ENCODE measurements around the gene PTP4A1.
"Not testable (repeated sequence)": the region's sequence is repeated elsewhere in the genome, so short reads cannot be mapped to it uniquely, and the experiment has no call there.

The PTP4A1 gene

GRCh38 chr6:63582579-63583231 is 10.4 kb downstream of the PTP4A1 start:
- no peak for DNase-seq (ENCODE audit: low read depth in 2 of 2)

DNA sequence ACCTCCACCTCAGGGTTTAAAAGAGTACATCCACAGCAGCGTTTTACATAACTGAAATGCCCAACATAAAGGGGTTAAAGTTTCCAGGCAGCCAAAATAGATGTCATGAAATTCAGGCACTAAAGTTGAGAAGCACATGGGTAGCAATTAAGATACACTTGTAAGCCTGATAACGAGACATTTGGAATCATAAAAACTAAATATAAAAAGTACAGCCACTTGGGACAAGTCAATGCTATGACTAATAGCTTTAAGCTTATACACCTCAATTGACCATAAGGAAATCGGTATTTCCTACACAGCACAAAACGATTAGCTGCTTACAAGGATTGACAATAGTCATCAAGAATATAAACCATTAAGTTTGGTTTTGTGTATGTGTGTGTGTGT is 11.8 kb downstream of the PTP4A1 start:
- DNase-seq (ENCODE audit: low read depth in 2 of 2) = no peak

DNA sequence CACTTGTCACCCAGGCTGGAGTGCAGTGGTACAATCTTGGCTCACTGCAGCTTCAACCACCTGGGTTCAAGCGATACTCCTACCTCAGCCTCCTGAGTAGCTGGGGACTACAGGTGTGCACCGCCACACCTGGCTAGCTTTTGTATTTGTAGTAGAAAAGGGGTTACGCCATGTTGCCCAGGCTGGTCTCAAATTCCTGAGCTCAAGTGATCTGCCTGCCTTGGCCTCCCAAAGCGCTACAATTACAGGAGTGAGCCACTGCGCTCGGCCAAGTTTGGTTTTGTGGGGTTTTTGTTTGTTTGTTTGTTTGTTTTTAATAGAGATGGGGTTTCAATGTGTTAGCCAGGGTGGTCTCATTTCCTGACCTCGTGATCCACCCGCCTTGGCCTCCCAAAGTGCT is 12.3 kb downstream of the PTP4A1 start:
- no peak for DNase-seq (ENCODE audit: low read depth in 2 of 2)

GRCh38 chr6:63585652-63586051 is 13.4 kb downstream of the PTP4A1 start:
- not testable (repeated sequence) for DNase-seq (ENCODE audit: low read depth in 2 of 2)

DNA sequence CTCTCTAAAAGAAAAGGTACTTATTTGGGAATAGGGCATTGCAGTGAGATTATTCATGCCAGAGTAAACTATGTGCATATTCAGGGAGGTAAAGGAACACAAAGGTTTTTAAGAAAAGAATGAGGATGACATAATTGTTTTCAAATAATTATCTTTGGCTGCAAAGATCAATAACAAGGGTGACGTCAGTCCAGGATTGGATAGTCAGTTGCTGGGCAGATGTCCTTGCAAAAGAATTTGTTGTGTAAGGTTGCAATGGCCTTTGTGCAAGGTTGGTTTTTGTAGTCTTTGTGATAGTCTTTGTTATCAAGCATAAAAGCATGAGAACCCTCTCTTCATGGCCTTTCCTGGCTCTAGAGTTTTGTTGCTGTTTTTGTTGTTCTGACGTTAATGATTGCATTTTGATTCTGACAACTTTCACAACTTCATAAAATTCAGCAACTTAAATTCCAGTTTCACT is 17.7 kb downstream of the PTP4A1 start:
- DNase-seq (ENCODE audit: low read depth in 2 of 2) = no peak

DNA sequence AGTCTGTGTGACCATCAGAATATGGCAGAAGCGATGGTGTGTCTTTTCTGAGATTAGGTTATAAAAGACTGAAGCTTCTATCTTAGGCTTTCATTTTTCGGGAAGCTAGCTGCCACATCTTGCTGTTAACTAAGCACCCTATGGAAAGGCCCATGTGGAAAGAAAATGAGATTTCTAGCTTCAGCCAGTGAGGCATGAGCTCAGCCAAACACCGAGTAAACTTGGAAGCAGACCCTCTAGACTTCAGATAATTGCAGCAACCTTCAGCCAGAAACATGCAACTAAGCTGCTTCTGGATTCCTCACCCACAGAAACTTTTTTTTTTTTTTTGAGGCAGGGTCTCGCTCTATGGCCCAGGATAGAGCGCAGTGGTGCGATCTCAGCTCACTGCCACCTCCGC is 20.6 kb downstream of the PTP4A1 start:
- no peak for DNase-seq (ENCODE audit: low read depth in 2 of 2)

- no peak for DNase-seq (ENCODE audit: low read depth in 2 of 2)
Measured at GRCh38 chr6:63597141-63598048, 25.1 kb downstream of the PTP4A1 start.

DNA sequence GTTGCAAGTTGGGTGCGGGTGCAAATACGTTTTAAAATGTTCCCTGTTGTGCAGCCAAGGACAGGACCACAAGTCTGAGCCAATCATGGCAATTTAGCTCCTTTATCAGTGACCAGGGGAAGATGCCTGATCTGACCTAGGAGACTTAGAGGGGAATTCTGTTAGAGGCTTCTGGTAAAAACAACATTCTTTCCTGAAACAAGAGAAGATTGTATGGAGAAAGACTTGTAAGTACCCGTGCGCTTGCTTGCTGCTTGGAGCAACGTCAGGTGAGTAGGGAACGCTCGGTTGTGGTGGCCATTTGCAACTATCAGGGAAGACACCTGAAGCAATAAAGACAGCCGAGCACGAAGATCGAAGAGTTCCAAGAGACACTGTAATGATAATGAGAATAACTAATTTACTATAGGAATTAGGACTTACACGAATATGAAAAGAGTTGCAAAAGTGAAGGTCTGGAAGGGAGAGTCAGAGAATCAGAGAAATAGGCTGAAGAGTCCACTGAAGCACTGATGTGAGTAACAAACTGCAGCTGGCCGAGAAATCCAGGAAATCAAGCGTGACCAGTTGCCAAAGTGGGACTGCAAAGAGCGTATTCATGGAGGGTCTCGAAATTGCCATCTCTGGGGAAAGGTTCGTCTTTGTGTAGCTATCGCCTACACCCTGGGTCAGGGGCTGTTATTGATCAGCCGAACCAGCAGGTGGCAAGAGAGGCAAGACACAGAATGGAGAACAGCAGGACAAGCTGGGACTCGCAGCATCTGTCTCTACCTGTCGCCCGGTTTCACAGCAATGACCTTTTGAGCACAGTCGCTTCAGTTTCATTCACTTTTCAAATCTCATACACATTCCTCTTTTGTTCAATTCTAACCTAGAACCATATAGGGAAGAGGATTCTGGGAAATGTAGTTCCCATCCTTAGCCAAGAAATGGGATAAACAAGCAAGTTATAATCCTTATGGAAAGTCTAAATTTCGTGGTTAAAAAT is 26.1 kb downstream of the PTP4A1 start:
- peak; percentile 43 to 54 for DNase-seq (ENCODE audit: low read depth in 2 of 2)

DNA sequence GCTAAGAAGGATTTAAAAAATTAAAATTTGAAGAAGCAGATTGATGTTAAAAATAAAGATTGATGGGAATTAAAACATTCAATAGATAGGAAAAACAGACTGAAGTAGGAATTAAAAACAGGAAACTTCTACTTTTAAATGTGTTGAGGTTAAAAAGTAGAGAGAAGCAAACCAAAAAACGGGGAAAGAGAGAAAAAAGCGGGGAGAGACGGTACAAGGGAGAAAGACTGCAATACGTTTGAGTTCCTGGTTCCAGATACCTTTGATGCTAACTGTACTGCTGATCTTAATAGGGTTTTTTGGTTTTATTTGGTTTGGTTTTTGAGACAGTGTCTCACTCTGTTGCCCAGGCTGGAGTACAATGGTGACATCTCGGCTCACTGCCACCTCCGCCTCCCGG is 27.0 kb downstream of the PTP4A1 start:
- no peak for DNase-seq (ENCODE audit: low read depth in 2 of 2)

GRCh38 chr6:63600136-63600535 is 27.9 kb downstream of the PTP4A1 start:
- DNase-seq (ENCODE audit: low read depth in 2 of 2) = no peak

- DNase-seq (ENCODE audit: low read depth in 2 of 2) = no peak
Measured at GRCh38 chr6:63609231-63609630, 37.0 kb downstream of the PTP4A1 start.

- DNase-seq (ENCODE audit: low read depth in 2 of 2) = no peak
Measured at GRCh38 chr6:63610944-63611343, 38.7 kb downstream of the PTP4A1 start.

- no peak for DNase-seq (ENCODE audit: low read depth in 2 of 2)
Measured at GRCh38 chr6:63611560-63611959, 39.3 kb downstream of the PTP4A1 start.

GRCh38 chr6:63615590-63615989 is 43.3 kb downstream of the PTP4A1 start:
- DNase-seq (ENCODE audit: low read depth in 2 of 2) = no peak

Measured in activated CD8-positive, alpha-beta memory T cell treated with anti-CD3 and anti-CD28 coated beads for 4 hours (primary cell).